DND-41 (cell line): ENCODE data around the gene TTC28.

Experiments
- ATAC-seq: fragments of 200-7000 bp; cut with Tn5 transposase; 3 replicates; pipeline ENCODE4 v1.9.1; 2021; ENCODE audit warnings: low read depth; ENCODE audit not compliant: insufficient read depth
- DNase-seq: peaks from one replicate; pipeline ENCODE4 v3.0.0-alpha.2; 2020
- H2AFZ ChIP-seq: 2 replicates; pipeline ENCODE4 v1.6.0; 2012; ENCODE audit warnings: low read depth, low read length
- H3K27ac ChIP-seq: 2 replicates; pipeline ENCODE4 v1.5.1; 2012; ENCODE audit warnings: low read length, inconsistent platforms
- H3K27me3 ChIP-seq: fragments of 200-600 bp; sonication (generic); 2 replicates; pipeline ENCODE4 v1.6.0; 2012; ENCODE audit warnings: low read length, mild to moderate bottlenecking, inconsistent platforms; ENCODE audit not compliant: insufficient read depth, poor library complexity
- H3K36me3 ChIP-seq: 2 replicates; pipeline ENCODE4 v1.5.1; 2012; ENCODE audit warnings: low read length, inconsistent platforms; ENCODE audit not compliant: insufficient read depth
- H3K4me1 ChIP-seq: 2 replicates; pipeline ENCODE4 v1.5.1; 2012; ENCODE audit warnings: mild to moderate bottlenecking, low read length; ENCODE audit not compliant: insufficient read depth
- H3K4me2 ChIP-seq: 2 replicates; pipeline ENCODE4 v1.6.0; 2012; ENCODE audit warnings: mild to moderate bottlenecking, moderate library complexity, low read length, inconsistent platforms; ENCODE audit not compliant: insufficient read depth
- H3K4me3 ChIP-seq, 2 experiments: fragments of 200-600 bp in 1 of 2; shearing (Covaris generic) in 1 of 2; 2 replicates each; pipeline ENCODE4 v1.5.1; 2012 to 2016; ENCODE audit warnings: inconsistent platforms in 2 of 2, low read length in 2 of 2, mild to moderate bottlenecking in 2 of 2, low read depth in 1 of 2, moderate library complexity in 1 of 2
- H3K79me2 ChIP-seq: 2 replicates; pipeline ENCODE4 v1.6.0; 2012; ENCODE audit warnings: low read length, inconsistent platforms; ENCODE audit not compliant: insufficient read depth
- H3K9ac ChIP-seq: 2 replicates; pipeline ENCODE4 v1.6.0; 2012; ENCODE audit warnings: low read depth, mild to moderate bottlenecking, inconsistent platforms, low read length, moderate library complexity
- H3K9me3 ChIP-seq: 2 replicates; pipeline ENCODE4 v1.5.1; 2012; ENCODE audit warnings: low read length, moderate library complexity, mild to moderate bottlenecking, inconsistent platforms; ENCODE audit not compliant: insufficient read depth, severe bottlenecking
- H4K20me1 ChIP-seq: 2 replicates; pipeline ENCODE4 v1.6.0; 2012; ENCODE audit warnings: low read length; ENCODE audit not compliant: insufficient read depth
- EZH2 ChIP-seq: IDR thresholded peaks from 3 replicates; pipeline ENCODE4 v1.6.1; 2012; ENCODE audit warnings: borderline replicate concordance, low read depth, mild to moderate bottlenecking, moderate library complexity, low read length, inconsistent platforms; ENCODE audit not compliant: severe bottlenecking
- TF ChIP-seq, protein P1 (sequence below): IDR thresholded peaks from 2 replicates; pipeline ENCODE4 v1.5.1; 2012; ENCODE audit warnings: borderline replicate concordance, low read length, moderate library complexity, mild to moderate bottlenecking; ENCODE audit not compliant: poor library complexity, severe bottlenecking; ENCODE audit errors: extremely low read depth

The TTC28 gene

DNA sequence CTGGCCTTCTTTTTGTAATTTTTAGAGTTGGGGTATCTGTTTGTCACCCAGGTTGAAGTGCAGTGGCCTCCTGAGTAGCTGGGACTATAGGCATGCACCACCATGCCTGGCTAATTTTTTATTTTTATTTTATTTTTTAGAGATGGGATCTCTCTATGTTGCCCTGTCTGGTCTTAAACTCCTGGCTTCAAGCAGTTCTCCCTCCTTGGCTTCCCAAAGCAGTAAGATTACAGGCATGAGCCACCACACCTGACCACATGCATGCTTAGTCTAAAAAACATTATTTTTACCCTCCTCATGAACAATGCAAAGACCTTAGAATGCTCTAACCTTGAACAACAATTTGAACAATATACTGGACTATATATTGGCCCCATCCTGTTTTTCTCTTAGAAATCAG lies 738.5 kb downstream of the TTC28 start:
- Histone ChIP-seq H3K9ac (no peak overlapping the region), H3K36me3 (no peaks in the 10 kb centered on the region), H3K27me3 (no peaks in the 10 kb centered on the region), H2AFZ (no peak overlapping the region), H3K4me1 (no peaks in the 10 kb centered on the region), H3K4me2 (no peak overlapping the region), H4K20me1 (no peaks in the 10 kb centered on the region), H3K4me3 (no peak overlapping the region), H3K27ac (no peak overlapping the region), H3K79me2 (no peaks in the 10 kb centered on the region), H3K9me3 (no peaks in the 10 kb centered on the region)
- DNase-seq (no peak), ATAC-seq (no peak)
- TF ChIP-seq, protein P1, sequence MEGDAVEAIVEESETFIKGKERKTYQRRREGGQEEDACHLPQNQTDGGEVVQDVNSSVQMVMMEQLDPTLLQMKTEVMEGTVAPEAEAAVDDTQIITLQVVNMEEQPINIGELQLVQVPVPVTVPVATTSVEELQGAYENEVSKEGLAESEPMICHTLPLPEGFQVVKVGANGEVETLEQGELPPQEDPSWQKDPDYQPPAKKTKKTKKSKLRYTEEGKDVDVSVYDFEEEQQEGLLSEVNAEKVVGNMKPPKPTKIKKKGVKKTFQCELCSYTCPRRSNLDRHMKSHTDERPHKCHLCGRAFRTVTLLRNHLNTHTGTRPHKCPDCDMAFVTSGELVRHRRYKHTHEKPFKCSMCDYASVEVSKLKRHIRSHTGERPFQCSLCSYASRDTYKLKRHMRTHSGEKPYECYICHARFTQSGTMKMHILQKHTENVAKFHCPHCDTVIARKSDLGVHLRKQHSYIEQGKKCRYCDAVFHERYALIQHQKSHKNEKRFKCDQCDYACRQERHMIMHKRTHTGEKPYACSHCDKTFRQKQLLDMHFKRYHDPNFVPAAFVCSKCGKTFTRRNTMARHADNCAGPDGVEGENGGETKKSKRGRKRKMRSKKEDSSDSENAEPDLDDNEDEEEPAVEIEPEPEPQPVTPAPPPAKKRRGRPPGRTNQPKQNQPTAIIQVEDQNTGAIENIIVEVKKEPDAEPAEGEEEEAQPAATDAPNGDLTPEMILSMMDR, result no peak
- TF ChIP-seq EZH2, result no peak

DNA sequence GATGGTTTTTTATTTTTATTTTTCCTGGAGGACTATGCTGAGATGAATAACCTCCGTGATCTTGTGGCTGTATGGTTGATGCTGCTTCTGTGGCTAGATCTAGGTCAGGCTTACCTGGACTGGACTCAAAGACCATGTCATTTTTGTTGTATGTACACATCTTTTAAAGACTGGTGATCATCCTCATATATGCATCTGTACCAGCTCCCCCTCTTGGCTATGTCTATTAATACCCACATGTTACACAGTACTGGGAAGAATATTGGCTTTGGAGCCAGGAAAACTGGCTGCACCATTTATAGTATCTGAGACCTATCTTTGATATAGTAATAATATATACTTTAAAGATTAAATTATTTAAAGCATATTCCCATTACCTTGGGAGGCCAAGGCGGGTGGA lies 742.2 kb downstream of the TTC28 start:
- Histone ChIP-seq H3K27me3 (no peaks in the 10 kb centered on the region), H3K9me3 (no peaks in the 10 kb centered on the region), H3K79me2 (no peaks in the 10 kb centered on the region), H3K9ac (no peak overlapping the region), H4K20me1 (no peaks in the 10 kb centered on the region), H3K4me3 (no peak overlapping the region), H3K27ac (no peak overlapping the region), H3K4me2 (no peak overlapping the region), H2AFZ (no peak overlapping the region), H3K36me3 (0 out of 2 replicates have a peak, but pooled peaks cover 3% of the 10 kb centered on the region), H3K4me1 (no peaks in the 10 kb centered on the region)
- ATAC-seq (no peak), DNase-seq (no peak)
- TF ChIP-seq EZH2, result no peak
- TF ChIP-seq, protein P1, result no peak

DNA sequence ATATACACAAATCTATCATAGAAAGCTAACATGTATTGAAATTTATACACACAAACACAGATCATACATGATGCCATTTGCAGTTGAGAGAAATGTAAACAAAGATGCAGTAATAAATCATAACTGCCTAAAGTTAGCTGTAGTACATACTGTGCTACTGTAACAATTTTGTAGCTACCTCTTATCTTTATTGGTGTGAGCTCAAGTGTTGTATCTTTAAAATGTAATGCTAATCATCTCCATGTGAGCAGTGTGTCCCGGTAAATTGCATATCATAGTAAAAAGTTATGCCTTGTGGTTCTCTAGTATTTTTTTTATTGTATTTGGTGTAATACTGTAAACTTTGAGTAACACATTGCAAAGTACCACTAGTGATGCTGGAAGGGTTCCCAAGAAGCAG lies 743.7 kb downstream of the TTC28 start:
- Histone ChIP-seq H4K20me1 (no peaks in the 10 kb centered on the region), H2AFZ (no peak overlapping the region), H3K79me2 (no peaks in the 10 kb centered on the region), H3K4me3 (no peak overlapping the region), H3K9me3 (no peaks in the 10 kb centered on the region), H3K9ac (no peak overlapping the region), H3K27ac (no peak overlapping the region), H3K4me1 (no peaks in the 10 kb centered on the region), H3K27me3 (no peaks in the 10 kb centered on the region), H3K36me3 (0 out of 2 replicates have a peak, but pooled peaks cover 3% of the 10 kb centered on the region), H3K4me2 (no peak overlapping the region)
- TF ChIP-seq, protein P1, result no peak
- no peak for TF ChIP-seq EZH2
- DNase-seq (no peak), ATAC-seq (no peak)

DNA sequence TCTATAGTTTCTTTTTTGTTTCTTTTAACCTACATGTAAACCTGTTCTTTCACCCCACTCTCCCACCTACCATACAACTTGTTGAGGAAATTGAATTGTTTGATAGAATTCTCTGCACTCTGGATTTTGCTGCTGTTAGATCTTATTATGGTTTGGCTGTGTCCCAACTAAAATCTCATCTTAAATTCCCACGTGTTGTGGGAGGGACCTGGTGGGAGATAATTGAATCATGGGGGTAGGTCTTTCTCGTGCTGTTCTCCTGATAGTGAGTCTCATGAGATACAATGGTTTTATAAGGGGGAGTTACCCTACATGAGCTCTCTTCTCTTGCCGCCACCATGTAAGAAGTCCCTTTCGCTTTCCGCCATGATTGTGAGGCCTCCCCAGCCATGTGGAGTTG lies 745.6 kb downstream of the TTC28 start:
- H3K27ac ChIP-seq, result no peak overlapping the region

More for the DNA sequence above, 745.6 kb downstream of the TTC28 start:
- H2AFZ ChIP-seq, result no peak overlapping the region
- H3K4me1 ChIP-seq, result no peaks in the 10 kb centered on the region
- ATAC-seq (no peak), DNase-seq (no peak)
- no peak for TF ChIP-seq EZH2
- TF ChIP-seq, protein P1, result no peak
- no peaks in the 10 kb centered on the region for H4K20me1 ChIP-seq
- no peak overlapping the region for H3K4me3 ChIP-seq
- H3K9me3 ChIP-seq, result no peaks in the 10 kb centered on the region
- no peak overlapping the region for H3K4me2 ChIP-seq
- 0 out of 2 replicates have a peak, but pooled peaks cover 3% of the 10 kb centered on the region for H3K36me3 ChIP-seq
- H3K9ac ChIP-seq, result no peak overlapping the region
- H3K79me2 ChIP-seq, result no peaks in the 10 kb centered on the region
- H3K27me3 ChIP-seq, result no peaks in the 10 kb centered on the region
